HepG2 (cell line): ENCODE measurements around the gene DNMT3B. TPM values are rescaled to one million over a fixed set of nuclear protein-coding genes. Genes with fewer than 3 reads are reported as not detected.
A peak's percentile ranks its signal among the peaks of the same experiment; 100 is the strongest.

Experiments
- HOXA9 ChIP-seq: sonication (generic); formaldehyde crosslinking; IDR thresholded peaks from 2 replicates; pipeline ENCODE4 v1.8.1; 2022; ENCODE audit warnings: missing genetic modification reagents, mild to moderate bottlenecking, moderate library complexity, borderline replicate concordance
- MBNL3 ChIP-seq: fragments of 250-450 bp; sonication (Bioruptor Pico); conservative IDR thresholded peaks from 2 replicates; pipeline ENCODE4 v1.8.0; 2022; ENCODE audit warnings: mild to moderate bottlenecking, inconsistent platforms
- NFYB ChIP-seq: sonication (generic); formaldehyde crosslinking; IDR thresholded peaks from 2 replicates; pipeline ENCODE4 v1.4.0; 2020; ENCODE audit warnings: missing genetic modification reagents
- RFXAP ChIP-seq: sonication (generic); formaldehyde crosslinking; IDR thresholded peaks from 2 replicates; pipeline ENCODE4 v1.4.0; 2020; ENCODE audit warnings: missing genetic modification reagents, borderline replicate concordance
- SATB2 ChIP-seq: sonication (generic); formaldehyde crosslinking; IDR thresholded peaks from 2 replicates; pipeline ENCODE4 v1.5.0; 2020; ENCODE audit warnings: missing genetic modification reagents
- TEAD2 ChIP-seq: sonication (generic); formaldehyde crosslinking; IDR thresholded peaks from 2 replicates; pipeline ENCODE4 v1.9.0; 2021; ENCODE audit warnings: missing genetic modification reagents
- TMF1 ChIP-seq: sonication (generic); formaldehyde crosslinking; IDR thresholded peaks from 2 replicates; pipeline ENCODE4 v1.8.1; 2022; ENCODE audit warnings: low read depth, missing genetic modification reagents
- YEATS2 ChIP-seq: sonication (generic); formaldehyde crosslinking; IDR thresholded peaks from 2 replicates; pipeline ENCODE4 v1.4.0; 2020; ENCODE audit warnings: missing genetic modification reagents, borderline replicate concordance
- ZNF138 ChIP-seq: sonication (generic); formaldehyde crosslinking; IDR thresholded peaks from 2 replicates; pipeline ENCODE4 v1.5.0; 2020; ENCODE audit warnings: mild to moderate bottlenecking, low read depth, missing genetic modification reagents
- ZNF510 ChIP-seq: sonication (generic); formaldehyde crosslinking; IDR thresholded peaks from 2 replicates; pipeline ENCODE4 v1.4.0; 2020; ENCODE audit warnings: low read depth, mild to moderate bottlenecking, missing genetic modification reagents
- ZNF556 ChIP-seq: sonication (generic); formaldehyde crosslinking; IDR thresholded peaks from 2 replicates; pipeline ENCODE4 v1.4.0; 2020; ENCODE audit warnings: mild to moderate bottlenecking, missing genetic modification reagents, borderline replicate concordance
- ZNF557 ChIP-seq: sonication (generic); formaldehyde crosslinking; IDR thresholded peaks from 2 replicates; pipeline ENCODE4 v1.4.0; 2020; ENCODE audit warnings: missing genetic modification reagents
- polyA plus RNA-seq, 8 experiments: library from polyadenylated mRNA; depleted of rRNA in 3 of 8; stranded (reverse) in 7 of 8; unstranded in 1 of 8; fragments of >200 nt; fragmentation: Illumina TruSeq in 4 of 8; extraction: Trizol in 4 of 8; gene quantifications; 2 replicates each; pipeline versions ENCODE4 v1.2.1 to v1.2.3, GENCODE V29; 2011 to 2016; ENCODE audit warnings: low read depth in 4 of 8, missing spikeins in 1 of 8, mixed read lengths in 1 of 8; ENCODE audit not compliant: insufficient read depth in 1 of 8
- total RNA-seq, 5 experiments: library from RNA; depleted of rRNA; stranded (reverse); fragments of >200 nt; fragmentation: Illumina TruSeq; extraction: Trizol; gene quantifications; 2 replicates each; pipeline ENCODE4 v1.2.3, GENCODE V29; 2016; ENCODE audit warnings: low read depth in 1 of 5
- TF ChIP-seq, protein P1 (sequence below): sonication (generic); formaldehyde crosslinking; IDR thresholded peaks from 2 replicates; pipeline ENCODE4 v1.4.0; 2020; ENCODE audit warnings: missing genetic modification reagents
- TF ChIP-seq, protein P2 (sequence below): sonication (generic); formaldehyde crosslinking; IDR thresholded peaks from 2 replicates; pipeline ENCODE4 v1.5.0; 2020; ENCODE audit warnings: mild to moderate bottlenecking, missing genetic modification reagents
- TF ChIP-seq, protein P3 (sequence below): sonication (generic); formaldehyde crosslinking; IDR thresholded peaks from 2 replicates; pipeline ENCODE4 v1.5.1; 2020; ENCODE audit warnings: missing genetic modification reagents, mild to moderate bottlenecking, borderline replicate concordance
- TF ChIP-seq, protein P4 (sequence below): sonication (generic); formaldehyde crosslinking; IDR thresholded peaks from 2 replicates; pipeline ENCODE4 v1.8.0; 2022; ENCODE audit warnings: missing genetic modification reagents, low read depth, mild to moderate bottlenecking, borderline replicate concordance

The DNMT3B gene
- total and polyA plus RNA-seq, 2 of the 13 experiments (the other 11 are each of a cell fraction or from before 2014, with no cell fraction given), result 3.8 to 13.9 TPM

DNA sequence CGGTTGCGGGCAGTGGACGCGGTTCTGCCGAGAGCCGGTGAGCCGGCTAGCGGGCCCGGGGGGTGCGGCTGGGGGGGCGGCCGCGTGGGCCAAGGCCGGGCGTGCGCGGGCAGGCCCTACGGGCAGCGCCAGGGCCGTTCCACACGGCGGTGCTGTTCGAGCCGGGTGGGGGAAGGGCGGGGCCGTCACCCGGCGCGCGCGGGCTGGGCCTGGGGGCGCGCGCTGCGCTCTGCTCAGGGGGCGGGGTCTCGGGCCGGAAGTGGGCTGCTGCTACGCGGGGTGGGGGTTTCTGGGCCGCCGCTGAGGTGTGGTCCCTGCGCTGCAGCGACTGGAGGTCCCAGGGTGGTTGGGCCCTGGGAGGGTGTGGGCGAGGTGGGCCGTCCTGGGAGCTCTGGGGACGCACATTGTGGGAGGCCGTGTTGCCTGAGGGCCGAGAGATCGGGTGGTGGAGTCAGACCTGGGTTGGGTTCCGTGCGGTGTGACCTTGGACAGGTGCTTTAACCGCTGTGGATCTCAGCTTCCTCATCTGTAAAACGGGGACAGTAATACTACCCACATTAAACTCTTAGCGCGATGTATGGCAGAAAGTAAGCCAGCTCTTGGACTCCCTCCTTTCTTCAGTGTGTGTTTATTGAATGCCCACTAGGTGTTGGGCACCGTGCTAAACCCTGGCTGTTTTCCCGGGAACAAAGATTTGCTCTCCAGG lies 58.0 kb downstream of the DNMT3B start (continued):
- TF ChIP-seq, protein P1, sequence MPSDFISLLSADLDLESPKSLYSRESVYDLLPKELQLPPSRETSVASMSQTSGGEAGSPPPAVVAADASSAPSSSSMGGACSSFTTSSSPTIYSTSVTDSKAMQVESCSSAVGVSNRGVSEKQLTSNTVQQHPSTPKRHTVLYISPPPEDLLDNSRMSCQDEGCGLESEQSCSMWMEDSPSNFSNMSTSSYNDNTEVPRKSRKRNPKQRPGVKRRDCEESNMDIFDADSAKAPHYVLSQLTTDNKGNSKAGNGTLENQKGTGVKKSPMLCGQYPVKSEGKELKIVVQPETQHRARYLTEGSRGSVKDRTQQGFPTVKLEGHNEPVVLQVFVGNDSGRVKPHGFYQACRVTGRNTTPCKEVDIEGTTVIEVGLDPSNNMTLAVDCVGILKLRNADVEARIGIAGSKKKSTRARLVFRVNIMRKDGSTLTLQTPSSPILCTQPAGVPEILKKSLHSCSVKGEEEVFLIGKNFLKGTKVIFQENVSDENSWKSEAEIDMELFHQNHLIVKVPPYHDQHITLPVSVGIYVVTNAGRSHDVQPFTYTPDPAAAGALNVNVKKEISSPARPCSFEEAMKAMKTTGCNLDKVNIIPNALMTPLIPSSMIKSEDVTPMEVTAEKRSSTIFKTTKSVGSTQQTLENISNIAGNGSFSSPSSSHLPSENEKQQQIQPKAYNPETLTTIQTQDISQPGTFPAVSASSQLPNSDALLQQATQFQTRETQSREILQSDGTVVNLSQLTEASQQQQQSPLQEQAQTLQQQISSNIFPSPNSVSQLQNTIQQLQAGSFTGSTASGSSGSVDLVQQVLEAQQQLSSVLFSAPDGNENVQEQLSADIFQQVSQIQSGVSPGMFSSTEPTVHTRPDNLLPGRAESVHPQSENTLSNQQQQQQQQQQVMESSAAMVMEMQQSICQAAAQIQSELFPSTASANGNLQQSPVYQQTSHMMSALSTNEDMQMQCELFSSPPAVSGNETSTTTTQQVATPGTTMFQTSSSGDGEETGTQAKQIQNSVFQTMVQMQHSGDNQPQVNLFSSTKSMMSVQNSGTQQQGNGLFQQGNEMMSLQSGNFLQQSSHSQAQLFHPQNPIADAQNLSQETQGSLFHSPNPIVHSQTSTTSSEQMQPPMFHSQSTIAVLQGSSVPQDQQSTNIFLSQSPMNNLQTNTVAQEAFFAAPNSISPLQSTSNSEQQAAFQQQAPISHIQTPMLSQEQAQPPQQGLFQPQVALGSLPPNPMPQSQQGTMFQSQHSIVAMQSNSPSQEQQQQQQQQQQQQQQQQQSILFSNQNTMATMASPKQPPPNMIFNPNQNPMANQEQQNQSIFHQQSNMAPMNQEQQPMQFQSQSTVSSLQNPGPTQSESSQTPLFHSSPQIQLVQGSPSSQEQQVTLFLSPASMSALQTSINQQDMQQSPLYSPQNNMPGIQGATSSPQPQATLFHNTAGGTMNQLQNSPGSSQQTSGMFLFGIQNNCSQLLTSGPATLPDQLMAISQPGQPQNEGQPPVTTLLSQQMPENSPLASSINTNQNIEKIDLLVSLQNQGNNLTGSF (CRISPR knock-in tag), result peak; percentile 32; the same call in 1 of the 2 replicates
- TF ChIP-seq, protein P2, sequence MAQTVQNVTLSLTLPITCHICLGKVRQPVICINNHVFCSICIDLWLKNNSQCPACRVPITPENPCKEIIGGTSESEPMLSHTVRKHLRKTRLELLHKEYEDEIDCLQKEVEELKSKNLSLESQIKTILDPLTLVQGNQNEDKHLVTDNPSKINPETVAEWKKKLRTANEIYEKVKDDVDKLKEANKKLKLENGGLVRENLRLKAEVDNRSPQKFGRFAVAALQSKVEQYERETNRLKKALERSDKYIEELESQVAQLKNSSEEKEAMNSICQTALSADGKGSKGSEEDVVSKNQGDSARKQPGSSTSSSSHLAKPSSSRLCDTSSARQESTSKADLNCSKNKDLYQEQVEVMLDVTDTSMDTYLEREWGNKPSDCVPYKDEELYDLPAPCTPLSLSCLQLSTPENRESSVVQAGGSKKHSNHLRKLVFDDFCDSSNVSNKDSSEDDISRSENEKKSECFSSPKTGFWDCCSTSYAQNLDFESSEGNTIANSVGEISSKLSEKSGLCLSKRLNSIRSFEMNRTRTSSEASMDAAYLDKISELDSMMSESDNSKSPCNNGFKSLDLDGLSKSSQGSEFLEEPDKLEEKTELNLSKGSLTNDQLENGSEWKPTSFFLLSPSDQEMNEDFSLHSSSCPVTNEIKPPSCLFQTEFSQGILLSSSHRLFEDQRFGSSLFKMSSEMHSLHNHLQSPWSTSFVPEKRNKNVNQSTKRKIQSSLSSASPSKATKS, result peak; percentile 73; the same call in 1 of the 2 replicates
- peak; percentile 33; the same call in 1 of the 2 replicates for TF ChIP-seq YEATS2
- no peak for TF ChIP-seq ZNF557 (CRISPR knock-in tag)
- no peak for TF ChIP-seq SATB2 (CRISPR knock-in tag)
- no peak for TF ChIP-seq HOXA9 (CRISPR knock-in tag)
- TF ChIP-seq ZNF510 (CRISPR knock-in tag), result no peak
- peak; percentile 90 for TF ChIP-seq TMF1 (CRISPR knock-in tag)
- TF ChIP-seq MBNL3, result no peak
- TF ChIP-seq NFYB (CRISPR knock-in tag), result no peak
- TF ChIP-seq, protein P3, sequence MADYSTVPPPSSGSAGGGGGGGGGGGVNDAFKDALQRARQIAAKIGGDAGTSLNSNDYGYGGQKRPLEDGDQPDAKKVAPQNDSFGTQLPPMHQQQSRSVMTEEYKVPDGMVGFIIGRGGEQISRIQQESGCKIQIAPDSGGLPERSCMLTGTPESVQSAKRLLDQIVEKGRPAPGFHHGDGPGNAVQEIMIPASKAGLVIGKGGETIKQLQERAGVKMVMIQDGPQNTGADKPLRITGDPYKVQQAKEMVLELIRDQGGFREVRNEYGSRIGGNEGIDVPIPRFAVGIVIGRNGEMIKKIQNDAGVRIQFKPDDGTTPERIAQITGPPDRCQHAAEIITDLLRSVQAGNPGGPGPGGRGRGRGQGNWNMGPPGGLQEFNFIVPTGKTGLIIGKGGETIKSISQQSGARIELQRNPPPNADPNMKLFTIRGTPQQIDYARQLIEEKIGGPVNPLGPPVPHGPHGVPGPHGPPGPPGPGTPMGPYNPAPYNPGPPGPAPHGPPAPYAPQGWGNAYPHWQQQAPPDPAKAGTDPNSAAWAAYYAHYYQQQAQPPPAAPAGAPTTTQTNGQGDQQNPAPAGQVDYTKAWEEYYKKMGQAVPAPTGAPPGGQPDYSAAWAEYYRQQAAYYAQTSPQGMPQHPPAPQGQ, result no peak
- TF ChIP-seq TEAD2 (CRISPR knock-in tag), result 0 out of 2 replicates have a peak, but pooled peaks have one; percentile 46
- TF ChIP-seq ZNF556 (CRISPR knock-in tag), result peak; percentile 52; the same call in 1 of the 2 replicates
- TF ChIP-seq, protein P4, sequence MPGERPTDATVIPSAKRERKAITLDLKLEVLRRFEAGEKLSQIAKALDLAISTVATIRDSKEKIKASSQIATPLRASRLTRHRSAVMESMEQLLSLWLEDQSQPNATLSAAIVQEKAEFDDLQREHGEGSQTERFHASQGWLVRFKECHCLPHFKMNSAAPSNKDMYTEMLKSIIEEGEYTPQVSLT (CRISPR knock-in tag), result no peak; the same call in 1 of the 2 replicates
- TF ChIP-seq ZNF138, result no peak; the same call in 1 of the 2 replicates
- peak; percentile 61; the same call in 1 of the 2 replicates for TF ChIP-seq RFXAP (CRISPR knock-in tag)
